ENCODE results near the gene RCBTB2.
"Not testable (repeated sequence)": the region's sequence is repeated elsewhere in the genome, so short reads cannot be mapped to it uniquely, and the experiment has no call there.

RCBTB2 gene

GRCh38 chr13:48532506-48533499, at the start of gene RCBTB2:
Gene RCBTB2, minus strand, starts transcription at chr13:48533080. Its CDS starts 11,141 bp downstream, at chr13:48521939.
- peak; percentile 100 for DNase-seq (ENCODE audit: low spot score)

GRCh38 chr13:48582084-48582483, 49.2 kb upstream of the RCBTB2 start:
- no peak for DNase-seq (ENCODE audit: low spot score)

- DNase-seq (ENCODE audit: low spot score): no peak
Observed at GRCh38 chr13:48580896-48581295, 48.0 kb upstream of the RCBTB2 start.

- peak; percentile 61 for DNase-seq (ENCODE audit: low spot score)
Observed at GRCh38 chr13:48580185-48580803, 47.4 kb upstream of the RCBTB2 start.

GRCh38 chr13:48579919-48580180, 47.0 kb upstream of the RCBTB2 start:
- DNase-seq (ENCODE audit: low spot score): not testable (repeated sequence)

- no peak for DNase-seq (ENCODE audit: low spot score)
Observed at GRCh38 chr13:48579165-48579918, 46.5 kb upstream of the RCBTB2 start.

- DNase-seq (ENCODE audit: low spot score): no peak
Observed at GRCh38 chr13:48578516-48579164, 45.8 kb upstream of the RCBTB2 start.

GRCh38 chr13:48576448-48577010, 43.6 kb upstream of the RCBTB2 start:
- DNase-seq (ENCODE audit: low spot score): no peak

- no peak for DNase-seq (ENCODE audit: low spot score)
Observed at GRCh38 chr13:48575031-48575430, 42.2 kb upstream of the RCBTB2 start.

- DNase-seq (ENCODE audit: low spot score): no peak
Observed at GRCh38 chr13:48574041-48574796, 41.3 kb upstream of the RCBTB2 start.

- no peak for DNase-seq (ENCODE audit: low spot score)
Observed at GRCh38 chr13:48573213-48574007, 40.5 kb upstream of the RCBTB2 start.

GRCh38 chr13:48571126-48571913, 38.4 kb upstream of the RCBTB2 start:
- DNase-seq (ENCODE audit: low spot score): peak; percentile 80

- no peak for DNase-seq (ENCODE audit: low spot score)
Observed at GRCh38 chr13:48570216-48570828, 37.4 kb upstream of the RCBTB2 start.

GRCh38 chr13:48569104-48569666, 36.3 kb upstream of the RCBTB2 start:
- no peak for DNase-seq (ENCODE audit: low spot score)

GRCh38 chr13:48568370-48569103, 35.7 kb upstream of the RCBTB2 start:
- DNase-seq (ENCODE audit: low spot score): no peak

GRCh38 chr13:48567515-48568369, 34.9 kb upstream of the RCBTB2 start:
- DNase-seq (ENCODE audit: low spot score): peak; percentile 30

- DNase-seq (ENCODE audit: low spot score): no peak
Observed at GRCh38 chr13:48564056-48564455, 31.2 kb upstream of the RCBTB2 start.
